K562 (cell line): ENCODE data around the gene SAFB. TPM values are rescaled to one million over a fixed set of nuclear protein-coding genes. Genes with fewer than 3 reads are reported as not detected.

Source experiments
- CCAR2 ChIP-seq: fragments of 200-400 bp; formaldehyde crosslinking; IDR thresholded peaks from 2 replicates; pipeline ENCODE4 v1.6.1; 2017; ENCODE audit warnings: mild to moderate bottlenecking, low read depth, low read length
- MIER1 ChIP-seq: fragments of 450-650 bp; IDR thresholded peaks from 2 replicates; pipeline ENCODE4 v1.6.1; 2016; ENCODE audit warnings: antibody characterized with exemption, mild to moderate bottlenecking, low read depth
- PML ChIP-seq: IDR thresholded peaks from 2 replicates; pipeline ENCODE4 v1.6.1; 2012; ENCODE audit warnings: low read length, inconsistent platforms
- PPARD ChIP-seq: fragments of 250-450 bp; sonication (Bioruptor Pico); IDR thresholded peaks from 2 replicates; pipeline ENCODE4 v1.8.0; 2022; ENCODE audit warnings: inconsistent platforms, mild to moderate bottlenecking, moderate library complexity
- SIRT6 ChIP-seq: IDR thresholded peaks from one replicate; pipeline ENCODE4 v1.6.1; 2012; ENCODE audit warnings: low read depth, mild to moderate bottlenecking, control low read depth, inconsistent platforms, low read length, moderate library complexity
- ZFP36 ChIP-seq: fragments of 150-350 bp; IDR thresholded peaks from 2 replicates; pipeline ENCODE4 v1.6.1; 2018; ENCODE audit warnings: low read length, low read depth; ENCODE audit not compliant: partially characterized antibody
- ZKSCAN8 ChIP-seq: fragments of 200-800 bp; sonication (Bioruptor generic); IDR thresholded peaks from 2 replicates; pipeline ENCODE4 v1.6.1; 2016; ENCODE audit warnings: missing genetic modification characterization, missing compliant biosample characterization
- ZNF224 ChIP-seq: sonication (generic); formaldehyde crosslinking; IDR thresholded peaks from 2 replicates; pipeline ENCODE4 v1.8.0; 2022; ENCODE audit warnings: mild to moderate bottlenecking, missing genetic modification reagents
- ZNF3 ChIP-seq: fragments of 250-450 bp; sonication (Bioruptor Pico); IDR thresholded peaks from 2 replicates; pipeline ENCODE4 v1.5.0; 2021; ENCODE audit warnings: mild to moderate bottlenecking, moderate library complexity
- ZNF766 ChIP-seq: fragments of 200-800 bp; sonication (Bioruptor generic); conservative IDR thresholded peaks from 2 replicates; pipeline ENCODE4 v1.6.1; 2016; ENCODE audit warnings: missing genetic modification characterization, missing compliant biosample characterization
- polyA plus RNA-seq, 8 experiments: library from polyadenylated mRNA; depleted of rRNA in 4 of 8; stranded (reverse) in 5 of 8; unstranded in 3 of 8; fragments of >200 nt; fragmentation: Nextera tagmentation in 2 of 8; fragmentation: Illumina TruSeq in 1 of 8; extraction: Ambion mirVana in 2 of 8; extraction: Trizol in 1 of 8; gene quantifications; 2 replicates each; pipeline versions ENCODE4 v1.2.1 to v1.2.3, GENCODE V29; 2011 to 2014; ENCODE audit warnings: inconsistent platforms in 1 of 8, missing spikeins in 1 of 8
- total RNA-seq, 7 experiments: library from RNA; depleted of rRNA in 6 of 7; stranded (reverse); fragments of >200 nt in 6 of 7; fragmentation: Illumina TruSeq in 2 of 7; extraction: Trizol in 2 of 7; gene quantifications; 2 replicates each; pipeline versions ENCODE4 v1.2.1 to v1.2.3, GENCODE V29; 2011 to 2021; ENCODE audit warnings: low replicate concordance in 1 of 7
- TF ChIP-seq, protein P1 (sequence below): fragments of 200-800 bp; sonication (Bioruptor generic); IDR thresholded peaks from 2 replicates; pipeline ENCODE4 v1.6.1; 2017; ENCODE audit warnings: missing genetic modification characterization, missing compliant biosample characterization
- TF ChIP-seq, protein P2 (sequence below): fragments of 250-450 bp; sonication (Bioruptor Pico); IDR thresholded peaks from 2 replicates; pipeline ENCODE4 v1.8.0; 2021; ENCODE audit warnings: moderate library complexity, mild to moderate bottlenecking, inconsistent platforms
- TF ChIP-seq, protein P3 (sequence below), 2 experiments: IDR thresholded peaks; 2 replicates each; pipeline ENCODE4 v1.6.1; 2012; ENCODE audit warnings: improper control_type of control experiment in 2 of 2, low read depth in 2 of 2, low read length in 2 of 2, borderline replicate concordance in 1 of 2

Gene SAFB
- total and polyA plus RNA-seq, 9 of the 15 experiments (the other 6 are each of a cell fraction or from before 2014, with no cell fraction given), result 1.1 to 151 (median 83.1) TPM

DNA sequence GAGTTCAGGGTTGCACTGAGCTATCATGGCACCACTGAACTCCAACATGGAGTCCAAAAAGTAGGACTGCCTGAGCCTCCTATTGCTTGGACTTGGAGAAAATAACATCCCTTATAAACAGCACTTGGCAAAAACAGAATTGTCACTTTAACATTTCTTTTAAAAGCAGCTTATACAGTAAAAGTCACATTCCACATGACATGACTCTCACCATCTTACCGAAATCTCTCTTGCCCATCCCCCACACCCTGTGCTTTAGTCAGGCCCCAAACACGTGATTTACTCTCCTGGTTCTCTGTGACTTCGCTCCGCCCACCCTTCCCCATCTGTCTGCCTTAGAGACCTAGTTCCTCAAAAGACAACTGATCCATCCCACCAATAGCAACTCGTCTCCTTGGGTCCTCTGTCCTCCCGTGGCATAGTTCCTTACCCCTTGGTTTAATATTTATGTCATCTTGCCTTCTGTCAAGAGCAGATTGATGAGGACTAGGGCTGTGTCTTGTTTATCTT is 4.6 kb downstream of the SAFB start (continued):
- TF ChIP-seq, protein P1, sequence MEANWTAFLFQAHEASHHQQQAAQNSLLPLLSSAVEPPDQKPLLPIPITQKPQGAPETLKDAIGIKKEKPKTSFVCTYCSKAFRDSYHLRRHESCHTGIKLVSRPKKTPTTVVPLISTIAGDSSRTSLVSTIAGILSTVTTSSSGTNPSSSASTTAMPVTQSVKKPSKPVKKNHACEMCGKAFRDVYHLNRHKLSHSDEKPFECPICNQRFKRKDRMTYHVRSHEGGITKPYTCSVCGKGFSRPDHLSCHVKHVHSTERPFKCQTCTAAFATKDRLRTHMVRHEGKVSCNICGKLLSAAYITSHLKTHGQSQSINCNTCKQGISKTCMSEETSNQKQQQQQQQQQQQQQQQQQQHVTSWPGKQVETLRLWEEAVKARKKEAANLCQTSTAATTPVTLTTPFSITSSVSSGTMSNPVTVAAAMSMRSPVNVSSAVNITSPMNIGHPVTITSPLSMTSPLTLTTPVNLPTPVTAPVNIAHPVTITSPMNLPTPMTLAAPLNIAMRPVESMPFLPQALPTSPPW (CRISPR knock-in tag), result peak; percentile 58
- TF ChIP-seq ZNF3 (peak; percentile 48; the same call in 1 of the 2 replicates), ZFP36 (no peak), CCAR2 (no peak), ZNF224 (CRISPR knock-in tag) (no peak), SIRT6 (no peak), ZNF766 (peak; percentile 99), MIER1 (no peak), PML (no peak), PPARD (CRISPR knock-in tag) (peak; percentile 65; the same call in 1 of the 2 replicates), ZKSCAN8 (CRISPR knock-in tag) (peak; percentile 90; the same call in 1 of the 2 replicates)
- TF ChIP-seq, protein P2, sequence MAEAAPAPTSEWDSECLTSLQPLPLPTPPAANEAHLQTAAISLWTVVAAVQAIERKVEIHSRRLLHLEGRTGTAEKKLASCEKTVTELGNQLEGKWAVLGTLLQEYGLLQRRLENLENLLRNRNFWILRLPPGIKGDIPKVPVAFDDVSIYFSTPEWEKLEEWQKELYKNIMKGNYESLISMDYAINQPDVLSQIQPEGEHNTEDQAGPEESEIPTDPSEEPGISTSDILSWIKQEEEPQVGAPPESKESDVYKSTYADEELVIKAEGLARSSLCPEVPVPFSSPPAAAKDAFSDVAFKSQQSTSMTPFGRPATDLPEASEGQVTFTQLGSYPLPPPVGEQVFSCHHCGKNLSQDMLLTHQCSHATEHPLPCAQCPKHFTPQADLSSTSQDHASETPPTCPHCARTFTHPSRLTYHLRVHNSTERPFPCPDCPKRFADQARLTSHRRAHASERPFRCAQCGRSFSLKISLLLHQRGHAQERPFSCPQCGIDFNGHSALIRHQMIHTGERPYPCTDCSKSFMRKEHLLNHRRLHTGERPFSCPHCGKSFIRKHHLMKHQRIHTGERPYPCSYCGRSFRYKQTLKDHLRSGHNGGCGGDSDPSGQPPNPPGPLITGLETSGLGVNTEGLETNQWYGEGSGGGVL (CRISPR knock-in tag), result peak; percentile 83
- TF ChIP-seq, protein P3, sequence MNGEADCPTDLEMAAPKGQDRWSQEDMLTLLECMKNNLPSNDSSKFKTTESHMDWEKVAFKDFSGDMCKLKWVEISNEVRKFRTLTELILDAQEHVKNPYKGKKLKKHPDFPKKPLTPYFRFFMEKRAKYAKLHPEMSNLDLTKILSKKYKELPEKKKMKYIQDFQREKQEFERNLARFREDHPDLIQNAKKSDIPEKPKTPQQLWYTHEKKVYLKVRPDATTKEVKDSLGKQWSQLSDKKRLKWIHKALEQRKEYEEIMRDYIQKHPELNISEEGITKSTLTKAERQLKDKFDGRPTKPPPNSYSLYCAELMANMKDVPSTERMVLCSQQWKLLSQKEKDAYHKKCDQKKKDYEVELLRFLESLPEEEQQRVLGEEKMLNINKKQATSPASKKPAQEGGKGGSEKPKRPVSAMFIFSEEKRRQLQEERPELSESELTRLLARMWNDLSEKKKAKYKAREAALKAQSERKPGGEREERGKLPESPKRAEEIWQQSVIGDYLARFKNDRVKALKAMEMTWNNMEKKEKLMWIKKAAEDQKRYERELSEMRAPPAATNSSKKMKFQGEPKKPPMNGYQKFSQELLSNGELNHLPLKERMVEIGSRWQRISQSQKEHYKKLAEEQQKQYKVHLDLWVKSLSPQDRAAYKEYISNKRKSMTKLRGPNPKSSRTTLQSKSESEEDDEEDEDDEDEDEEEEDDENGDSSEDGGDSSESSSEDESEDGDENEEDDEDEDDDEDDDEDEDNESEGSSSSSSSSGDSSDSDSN (IDR thresholded peaks at IDR 0.05; ENCODE audit: borderline replicate concordance in 1 of 2, low read depth in 2 of 2, low read length in 2 of 2), result no peak
